GM23338 (cell line): ENCODE data around the gene INS. TPM values are rescaled to one million over a fixed set of nuclear protein-coding genes. Genes with fewer than 3 reads are reported as not detected.

ENCODE experiments used
- ATAC-seq: fragments of 200-7000 bp; cut with Tn5 transposase; 3 replicates; pipeline ENCODE4 v1.9.1; 2020
- DNase-seq: peaks from one replicate; pipeline ENCODE4 v3.0.0-alpha.2; 2015; ENCODE audit warnings: low spot score
- H2AFZ ChIP-seq: fragments of 200-600 bp; sonication (generic); 2 replicates; pipeline ENCODE4 v1.8.0; 2016; ENCODE audit warnings: antibody characterized with exemption, mild to moderate bottlenecking, moderate library complexity
- H3F3A ChIP-seq: fragments of 200-600 bp; sonication (generic); replicated peaks from 2 replicates; pipeline ENCODE4 v1.8.0; 2017; ENCODE audit warnings: antibody characterized with exemption, mixed run types, low read depth
- H3K27ac ChIP-seq: fragments of 200-600 bp; sonication (generic); 2 replicates; pipeline ENCODE4 v1.6.1; 2016; ENCODE audit warnings: low read depth
- H3K27me3 ChIP-seq: fragments of 200-600 bp; sonication (generic); 2 replicates; pipeline ENCODE4 v1.8.0; 2016; ENCODE audit warnings: mild to moderate bottlenecking, mixed run types, moderate library complexity; ENCODE audit not compliant: insufficient read depth
- H3K36me3 ChIP-seq: fragments of 200-600 bp; sonication (generic); 2 replicates; pipeline ENCODE4 v1.8.0; 2016; ENCODE audit warnings: mild to moderate bottlenecking; ENCODE audit not compliant: insufficient read depth
- H3K4me1 ChIP-seq: fragments of 200-600 bp; sonication (generic); 2 replicates; pipeline ENCODE4 v1.8.0; 2016; ENCODE audit warnings: mild to moderate bottlenecking, moderate library complexity; ENCODE audit not compliant: insufficient read depth
- H3K4me2 ChIP-seq: fragments of 200-600 bp; sonication (generic); 2 replicates; pipeline ENCODE4 v1.7.1; 2017; ENCODE audit warnings: mixed run types
- H3K4me3 ChIP-seq: fragments of 200-600 bp; sonication (generic); 2 replicates; pipeline ENCODE4 v1.6.1; 2016; ENCODE audit warnings: mixed run types
- H3K79me2 ChIP-seq: fragments of 200-600 bp; sonication (generic); replicated peaks from 2 replicates; pipeline ENCODE4 v1.8.0; 2017; ENCODE audit warnings: mild to moderate bottlenecking; ENCODE audit not compliant: insufficient read depth
- H3K9me2 ChIP-seq: fragments of 200-600 bp; sonication (generic); 2 replicates; pipeline ENCODE4 v1.8.0; 2017; ENCODE audit not compliant: insufficient read depth
- H4K20me1 ChIP-seq: fragments of 200-600 bp; sonication (generic); replicated peaks from 2 replicates; pipeline ENCODE4 v1.8.0; 2017; ENCODE audit warnings: mild to moderate bottlenecking; ENCODE audit not compliant: insufficient read depth
- H3K27ac Mint-ChIP-seq: 2 replicates; pipeline ENCODE4 v1.8.0; 2020; ENCODE audit warnings: inconsistent platforms, mild to moderate bottlenecking, moderate library complexity, mixed read lengths
- H3K27me3 Mint-ChIP-seq: 3 replicates; pipeline ENCODE4 v1.8.0; 2022; ENCODE audit warnings: low read depth, mild to moderate bottlenecking, moderate library complexity, mixed read lengths, inconsistent platforms; ENCODE audit not compliant: insufficient read depth, poor library complexity
- H3K36me3 Mint-ChIP-seq: 3 replicates; pipeline ENCODE4 v1.8.0; 2021; ENCODE audit warnings: low read depth, mild to moderate bottlenecking, inconsistent platforms, moderate library complexity, mixed read lengths
- H3K4me1 Mint-ChIP-seq: 3 replicates; pipeline ENCODE4 v1.8.0; 2020; ENCODE audit warnings: mild to moderate bottlenecking, inconsistent platforms, mixed read lengths
- H3K4me3 Mint-ChIP-seq: 3 replicates; pipeline ENCODE4 v1.8.0; 2021; ENCODE audit warnings: moderate library complexity, mild to moderate bottlenecking, inconsistent platforms, mixed read lengths
- H3K9me3 Mint-ChIP-seq: 3 replicates; pipeline ENCODE4 v1.8.0; 2020; ENCODE audit warnings: moderate library complexity, mild to moderate bottlenecking, inconsistent platforms, mixed read lengths
- CREB1 ChIP-seq: fragments of 250-450 bp; sonication (Bioruptor Pico); IDR thresholded peaks from 2 replicates; pipeline ENCODE4 v1.5.0; 2020; ENCODE audit warnings: low read depth, mild to moderate bottlenecking, moderate library complexity
- CTCF ChIP-seq, 2 experiments: fragments of 200-600 bp in 1 of 2; sonication (generic) in 1 of 2; conservative IDR thresholded peaks; 2 replicates each; pipeline versions ENCODE4 v1.5.1 to v1.6.1; 2016 to 2017; ENCODE audit warnings: antibody characterized with exemption in 2 of 2, low read depth in 2 of 2, mild to moderate bottlenecking in 2 of 2, moderate library complexity in 1 of 2
- ETS1 ChIP-seq: IDR thresholded peaks from 2 replicates; pipeline ENCODE4 v1.6.1; 2016; ENCODE audit warnings: antibody characterized with exemption
- EZH2 ChIP-seq: fragments of 200-600 bp; sonication (generic); IDR thresholded peaks from one replicate; pipeline ENCODE4 v1.8.0; 2017; ENCODE audit warnings: antibody characterized with exemption, mild to moderate bottlenecking, low read depth; ENCODE audit not compliant: unreplicated experiment
- EZH2phosphoT487 ChIP-seq: fragments of 200-600 bp; sonication (generic); IDR thresholded peaks from one replicate; pipeline ENCODE4 v1.8.1; 2018; ENCODE audit warnings: antibody characterized with exemption; ENCODE audit not compliant: unreplicated experiment
- JUNB ChIP-seq: IDR thresholded peaks from one replicate; pipeline ENCODE4 v1.6.1; 2016; ENCODE audit warnings: antibody characterized with exemption; ENCODE audit not compliant: unreplicated experiment
- NANOG ChIP-seq: IDR thresholded peaks from 2 replicates; pipeline ENCODE4 v1.6.1; 2016; ENCODE audit warnings: antibody characterized with exemption, borderline replicate concordance
- POLR2AphosphoS5 ChIP-seq: IDR thresholded peaks from 2 replicates; pipeline ENCODE4 v1.6.1; 2016; ENCODE audit warnings: antibody characterized with exemption, low read depth
- REST ChIP-seq: IDR thresholded peaks from one replicate; pipeline ENCODE4 v1.6.1; 2018; ENCODE audit warnings: antibody characterized with exemption; ENCODE audit not compliant: unreplicated experiment
- STAT1 ChIP-seq: IDR thresholded peaks from one replicate; pipeline ENCODE4 v1.6.1; 2016; ENCODE audit warnings: antibody characterized with exemption; ENCODE audit not compliant: unreplicated experiment
- ZNF114 ChIP-seq: fragments of 250-450 bp; sonication (Bioruptor Pico); IDR thresholded peaks from 2 replicates; pipeline ENCODE4 v1.5.0; 2020; ENCODE audit warnings: mild to moderate bottlenecking, moderate library complexity
- ZNF331 ChIP-seq: fragments of 250-450 bp; sonication (Bioruptor Pico); IDR thresholded peaks from 2 replicates; pipeline ENCODE4 v1.5.0; 2020; ENCODE audit warnings: low read depth, mild to moderate bottlenecking, moderate library complexity
- ZNF462 ChIP-seq: fragments of 250-450 bp; sonication (Bioruptor Pico); IDR thresholded peaks from 2 replicates; pipeline ENCODE4 v1.5.0; 2020; ENCODE audit warnings: mild to moderate bottlenecking, moderate library complexity
- polyA plus RNA-seq: library from polyadenylated mRNA; unstranded; fragments of >200 nt; fragmentation: Nextera tagmentation; extraction: Ambion mirVana; gene quantifications from 2 replicates; pipeline ENCODE4 v1.2.1, GENCODE V29; 2016
- total RNA-seq: library from RNA; depleted of rRNA; stranded (reverse); fragments of >200 nt; shearing (Covaris generic); gene quantifications from 2 replicates; pipeline ENCODE4 v1.2.3, GENCODE V29; 2014

The INS gene
- total and polyA plus RNA-seq, 2 experiments from 2014 or later: not detected

GRCh38 chr11:2180789-2181370 lies 19.9 kb upstream of the INS start:
- H3K36me3 ChIP-seq: no peaks in the 10 kb centered on the region
- no peak overlapping the region for H3K4me3 ChIP-seq
- H3K9me2 ChIP-seq: no peaks in the 10 kb centered on the region
- Mint-ChIP-seq H3K27ac (no peak overlapping the region), H3K4me3 (no peak overlapping the region), H3K36me3 (no peaks in the 10 kb centered on the region), H3K4me1 (no peaks in the 10 kb centered on the region; the same call in 2 of the 3 replicates), H3K9me3 (no peaks in the 10 kb centered on the region), H3K27me3 (peaks cover 18% of the 10 kb centered on the region)
- no peak for DNase-seq
- no peaks in the 10 kb centered on the region for H4K20me1 ChIP-seq
- no peak for ATAC-seq
- H3K79me2 ChIP-seq: no peaks in the 10 kb centered on the region
- TF ChIP-seq ETS1: no peak
- no peak for TF ChIP-seq NANOG
- no peak for TF ChIP-seq REST
- no peak for TF ChIP-seq CREB1 (CRISPR knock-in tag)
- TF ChIP-seq CTCF (conservative IDR thresholded peaks at IDR 0.05; ENCODE audit: low read depth in 2 of 2): no peak
- no peak for TF ChIP-seq EZH2
- no peak for TF ChIP-seq ZNF331
- no peak for TF ChIP-seq ZNF114 (CRISPR knock-in tag)
- TF ChIP-seq JUNB: no peak
- no peak for TF ChIP-seq POLR2AphosphoS5
- no peak for TF ChIP-seq ZNF462 (CRISPR knock-in tag)
- no peak for TF ChIP-seq EZH2phosphoT487
- TF ChIP-seq STAT1: no peak
- H3F3A ChIP-seq: no peaks in the 10 kb centered on the region
- no peaks in the 10 kb centered on the region for H3K4me1 ChIP-seq
- H3K27ac ChIP-seq: no peak overlapping the region
- no peak overlapping the region for H3K4me2 ChIP-seq
- no peak overlapping the region for H2AFZ ChIP-seq
- H3K27me3 ChIP-seq: no peaks in the 10 kb centered on the region
